Neuron (in vitro differentiated cells): Measurements from ENCODE around the gene RIT1.
"Not testable (repeated sequence)": the region's sequence is repeated elsewhere in the genome, so short reads cannot be mapped to it uniquely, and the experiment has no call there.

Experiments used
- H2AFZ ChIP-seq: one replicate; pipeline ENCODE4 v1.6.1; 2013; ENCODE audit warnings: low read depth, mild to moderate bottlenecking, inconsistent platforms, low read length, moderate library complexity
- H3K27me3 ChIP-seq: one replicate; pipeline ENCODE4 v1.6.1; 2013; ENCODE audit warnings: low read length; ENCODE audit not compliant: insufficient read depth
- H3K36me3 ChIP-seq: one replicate; pipeline ENCODE4 v1.6.1; 2013; ENCODE audit warnings: low read length; ENCODE audit not compliant: insufficient read depth
- H3K4me1 ChIP-seq: one replicate; pipeline ENCODE4 v1.6.1; 2013; ENCODE audit warnings: low read length; ENCODE audit not compliant: insufficient read depth
- H3K4me3 ChIP-seq: 2 replicates; pipeline ENCODE4 v1.5.1; 2013; ENCODE audit warnings: mild to moderate bottlenecking, low read length, moderate library complexity
- H3K9me3 ChIP-seq: one replicate; pipeline ENCODE4 v1.6.1; 2013; ENCODE audit warnings: low read length

Gene RIT1

DNA sequence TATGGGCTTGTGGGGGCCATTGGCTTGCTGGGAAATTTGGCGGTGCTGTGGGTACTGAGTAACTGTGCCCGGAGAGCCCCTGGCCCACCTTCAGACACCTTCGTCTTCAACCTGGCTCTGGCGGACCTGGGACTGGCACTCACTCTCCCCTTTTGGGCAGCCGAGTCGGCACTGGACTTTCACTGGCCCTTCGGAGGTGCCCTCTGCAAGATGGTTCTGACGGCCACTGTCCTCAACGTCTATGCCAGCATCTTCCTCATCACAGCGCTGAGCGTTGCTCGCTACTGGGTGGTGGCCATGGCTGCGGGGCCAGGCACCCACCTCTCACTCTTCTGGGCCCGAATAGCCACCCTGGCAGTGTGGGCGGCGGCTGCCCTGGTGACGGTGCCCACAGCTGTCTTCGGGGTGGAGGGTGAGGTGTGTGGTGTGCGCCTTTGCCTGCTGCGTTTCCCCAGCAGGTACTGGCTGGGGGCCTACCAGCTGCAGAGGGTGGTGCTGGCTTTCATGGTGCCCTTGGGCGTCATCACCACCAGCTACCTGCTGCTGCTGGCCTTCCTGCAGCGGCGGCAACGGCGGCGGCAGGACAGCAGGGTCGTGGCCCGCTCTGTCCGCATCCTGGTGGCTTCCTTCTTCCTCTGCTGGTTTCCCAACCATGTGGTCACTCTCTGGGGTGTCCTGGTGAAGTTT is 30.8 kb upstream of the RIT1 start:
- Histone ChIP-seq H3K4me1 (no peaks in the 10 kb centered on the region), H3K36me3 (peaks cover 9% of the 10 kb centered on the region), H3K27me3 (no peaks in the 10 kb centered on the region), H3K9me3 (no peaks in the 10 kb centered on the region), H3K4me3 (no peak overlapping the region), H2AFZ (no peak overlapping the region)

DNA sequence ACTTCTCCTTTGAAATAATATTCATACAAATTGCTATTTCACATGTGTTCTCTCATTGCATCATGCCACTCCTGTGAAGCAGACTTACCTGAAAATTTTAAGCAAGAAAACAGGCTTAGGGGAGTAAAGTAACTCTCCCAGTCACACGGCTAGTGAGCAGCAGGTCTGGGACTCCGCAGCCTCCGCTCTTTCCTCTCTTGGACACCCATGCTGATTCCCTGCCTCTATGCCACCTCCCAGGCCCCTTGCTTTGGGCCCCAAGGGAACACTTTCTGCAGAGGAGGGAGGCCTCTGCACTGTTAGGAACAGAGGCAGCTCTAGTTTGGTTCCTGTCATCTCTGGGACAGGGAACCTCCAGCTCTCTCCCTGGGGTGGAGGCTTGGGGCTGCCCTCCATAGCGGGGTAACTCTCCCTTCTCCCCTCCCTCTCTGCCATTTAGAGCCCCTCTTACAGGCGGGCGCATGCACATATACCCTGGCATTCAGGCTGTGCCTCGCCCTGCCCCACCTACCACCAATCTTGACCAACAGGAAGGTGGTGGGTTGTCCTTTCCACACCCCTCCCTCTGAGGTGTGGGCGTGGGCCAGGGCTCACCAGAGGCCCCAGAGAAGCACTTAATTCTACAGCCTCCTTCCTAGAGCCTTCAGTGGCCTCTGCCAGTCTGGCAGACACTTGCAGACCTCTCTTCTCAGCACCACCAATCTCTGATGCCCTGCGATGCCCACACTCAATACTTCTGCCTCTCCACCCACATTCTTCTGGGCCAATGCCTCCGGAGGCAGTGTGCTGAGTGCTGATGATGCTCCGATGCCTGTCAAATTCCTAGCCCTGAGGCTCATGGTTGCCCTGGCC is 30.1 kb upstream of the RIT1 start, which contains the start of gene RXFP4:
Gene RXFP4, plus strand, starts transcription at position 646 of the 852 bp plus-strand sequence. Its CDS starts 72 bp downstream, at position 718.
- Histone ChIP-seq H3K9me3 (no peaks in the 10 kb centered on the region), H3K4me1 (no peaks in the 10 kb centered on the region), H3K36me3 (peaks cover 2% of the 10 kb centered on the region), H2AFZ (no peak within 1 kb of the TSS), H3K4me3 (no peak within 1 kb of the TSS), H3K27me3 (no peaks in the 10 kb centered on the region)

DNA sequence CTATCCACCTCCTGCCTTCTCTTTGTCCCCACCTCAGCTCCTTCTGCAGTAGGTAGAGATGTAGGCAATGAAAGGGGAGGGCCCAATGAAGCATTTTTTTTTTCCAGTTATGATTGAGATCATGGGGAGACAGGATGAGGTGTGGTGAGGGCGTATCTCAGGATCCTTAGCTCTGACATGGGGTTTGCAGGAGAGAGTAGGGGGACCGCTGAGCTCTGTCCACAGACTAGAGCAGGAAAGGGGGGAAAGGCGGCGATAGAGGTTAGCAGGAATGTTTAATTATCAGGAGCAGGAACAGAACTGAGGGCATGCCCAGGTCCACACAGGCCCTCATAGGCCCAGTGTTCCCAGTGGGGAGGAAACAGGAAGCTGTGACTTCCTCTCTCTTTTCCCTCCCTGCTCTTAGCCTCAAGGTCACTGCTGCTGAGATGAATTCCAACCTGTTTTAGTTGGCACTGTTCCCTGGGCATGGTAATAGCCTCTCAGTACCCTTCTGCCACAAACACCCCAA is 29.4 kb upstream of the RIT1 start:
- H3K4me1 ChIP-seq: no peaks in the 10 kb centered on the region
- H2AFZ ChIP-seq: no peak overlapping the region
- H3K36me3 ChIP-seq: no peaks in the 10 kb centered on the region
- no peaks in the 10 kb centered on the region for H3K9me3 ChIP-seq
- no peaks in the 10 kb centered on the region for H3K27me3 ChIP-seq
- no peak overlapping the region for H3K4me3 ChIP-seq

DNA sequence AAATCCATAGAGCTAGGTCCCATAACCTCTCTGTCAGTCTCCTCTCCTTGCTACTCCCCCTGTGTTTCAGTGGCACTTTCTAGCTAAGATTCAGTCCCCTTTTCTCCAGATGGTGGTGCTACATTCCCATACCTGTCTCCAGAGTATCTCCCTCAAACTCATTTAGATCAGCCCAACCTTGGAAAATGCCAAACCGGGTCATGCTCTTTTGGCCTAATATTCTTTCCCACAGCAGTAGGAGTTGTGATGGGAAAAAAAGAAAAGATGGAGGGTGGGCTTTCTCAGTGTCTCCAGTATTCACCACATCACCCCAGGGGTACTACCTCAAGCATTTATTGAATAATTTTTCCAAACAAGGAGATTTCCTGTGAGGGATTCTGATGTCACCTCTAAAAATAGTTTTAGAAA is 27.1 kb upstream of the RIT1 start:
- H3K36me3 ChIP-seq: peaks cover 4% of the 10 kb centered on the region
- no peaks in the 10 kb centered on the region for H3K9me3 ChIP-seq
- H2AFZ ChIP-seq: no peak overlapping the region
- H3K4me3 ChIP-seq: no peak overlapping the region
- H3K4me1 ChIP-seq: peaks cover 8% of the 10 kb centered on the region
- no peaks in the 10 kb centered on the region for H3K27me3 ChIP-seq

DNA sequence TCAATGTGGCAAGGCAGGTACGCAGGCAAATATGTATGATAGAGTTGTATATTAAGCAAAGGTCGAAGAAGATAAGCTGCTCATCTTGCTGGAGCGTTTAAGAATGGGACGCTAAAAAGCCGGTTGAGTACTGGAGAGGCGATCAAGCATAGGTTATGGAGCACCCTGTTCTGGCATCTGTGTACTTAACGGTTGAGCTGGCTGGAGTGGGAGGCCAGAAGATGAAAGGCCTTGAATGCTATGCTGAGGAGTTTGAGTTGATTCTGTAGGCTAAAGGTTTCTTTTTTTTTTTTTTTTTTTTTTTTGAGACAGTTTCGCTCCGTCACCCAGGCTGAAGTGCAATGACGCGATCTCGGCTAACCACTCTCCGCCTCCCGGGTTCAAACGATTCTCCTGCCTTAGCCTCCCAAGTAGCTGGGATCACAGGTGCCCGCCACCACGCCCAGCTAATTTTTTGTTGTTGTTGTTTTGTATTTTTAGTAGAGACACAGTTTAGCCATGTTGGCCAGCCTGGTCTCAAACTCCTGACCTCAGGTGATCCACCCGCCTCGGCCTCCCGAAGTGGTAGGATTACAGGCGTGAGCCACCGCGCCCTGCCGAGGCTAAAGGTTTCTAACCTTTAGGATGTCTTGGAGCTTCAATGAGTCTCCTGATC is 23.9 kb upstream of the RIT1 start:
- H3K36me3 ChIP-seq: peaks cover 33% of the 10 kb centered on the region
- H3K4me3 ChIP-seq: peak overlapping the region; percentile 63
- no peaks in the 10 kb centered on the region for H3K27me3 ChIP-seq
- peaks cover 36% of the 10 kb centered on the region for H3K4me1 ChIP-seq
- H3K9me3 ChIP-seq: no peaks in the 10 kb centered on the region
- H2AFZ ChIP-seq: peak overlapping the region; percentile 70

DNA sequence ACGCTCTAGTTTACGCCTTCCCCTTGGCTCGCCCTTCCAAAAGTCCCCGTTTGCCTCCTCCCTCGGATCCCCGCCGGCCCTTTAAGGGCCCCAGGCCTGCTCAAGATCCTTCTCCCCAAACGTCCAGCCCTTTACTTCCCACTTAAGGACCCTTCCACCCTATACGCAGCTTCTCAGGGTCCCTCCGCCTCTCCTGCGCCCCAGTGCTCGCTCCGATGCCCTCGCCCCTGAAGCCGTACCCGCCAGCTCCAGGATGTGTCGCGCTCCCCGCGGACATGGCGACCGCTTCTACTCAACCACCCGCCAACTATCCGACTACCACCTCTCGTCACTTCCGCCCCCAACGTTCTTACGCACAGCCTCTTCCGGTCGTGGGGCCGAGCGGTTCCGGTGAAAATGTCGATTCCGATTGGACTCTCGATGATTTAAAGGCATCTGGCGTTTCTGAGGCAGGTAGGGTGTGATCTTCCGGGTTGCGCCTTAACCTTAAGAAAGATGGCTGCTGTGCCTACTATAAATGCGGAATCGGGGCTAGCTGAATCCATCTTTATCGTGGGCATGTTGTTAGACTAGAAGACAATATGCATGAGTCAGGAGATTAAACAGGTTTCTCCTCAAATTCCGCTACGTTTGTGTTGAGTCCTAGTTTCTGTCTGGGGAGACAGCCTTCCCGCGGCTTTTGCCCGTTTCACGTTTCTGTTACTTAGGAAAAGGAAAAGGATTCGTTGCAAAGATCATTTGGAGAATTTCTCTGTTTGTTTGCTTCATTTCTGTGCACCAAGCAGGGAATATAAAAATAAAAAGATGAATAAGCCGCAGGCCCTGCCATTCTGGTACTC is 23.2 kb upstream of the RIT1 start, which contains the start of gene KHDC4:
Gene KHDC4, minus strand, starts transcription at position 317 of the 839 bp plus-strand sequence. Its CDS starts 40 bp downstream, at position 277.
- Histone ChIP-seq H2AFZ (peak within 1 kb of the TSS; percentile 70), H3K4me3 (peak within 1 kb of the TSS; percentile 63), H3K36me3 (peaks cover 40% of the 10 kb centered on the region), H3K27me3 (no peaks in the 10 kb centered on the region), H3K9me3 (no peaks in the 10 kb centered on the region), H3K4me1 (peaks cover 36% of the 10 kb centered on the region)

DNA sequence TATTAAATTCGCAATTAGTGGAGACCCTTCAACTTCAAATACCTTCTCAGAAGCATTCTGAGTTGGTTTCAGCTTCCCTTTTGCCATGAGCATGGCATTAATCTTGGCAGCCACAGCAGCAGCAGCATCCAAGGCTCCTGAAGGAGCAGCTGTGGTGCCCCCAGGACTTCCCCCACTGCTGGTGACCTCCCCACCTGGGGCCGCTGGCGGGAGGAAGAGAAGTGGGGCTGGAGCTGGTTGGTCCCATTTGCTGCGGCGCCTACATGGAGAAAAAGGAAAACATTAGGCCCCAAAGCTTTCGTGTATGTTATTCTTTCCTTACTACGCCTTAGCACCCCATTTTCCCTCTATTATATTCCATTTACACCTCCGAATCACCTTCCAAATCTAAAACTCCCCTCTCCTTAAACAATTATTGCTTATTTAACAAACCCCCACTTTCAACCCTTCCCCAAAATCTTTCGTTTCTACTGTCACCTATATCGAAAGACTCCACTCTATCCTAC is 22.5 kb upstream of the RIT1 start:
- Histone ChIP-seq H2AFZ (no peak overlapping the region), H3K27me3 (no peaks in the 10 kb centered on the region), H3K9me3 (no peaks in the 10 kb centered on the region), H3K4me3 (peak overlapping the region; percentile 63), H3K4me1 (peaks cover 36% of the 10 kb centered on the region), H3K36me3 (peaks cover 46% of the 10 kb centered on the region)

DNA sequence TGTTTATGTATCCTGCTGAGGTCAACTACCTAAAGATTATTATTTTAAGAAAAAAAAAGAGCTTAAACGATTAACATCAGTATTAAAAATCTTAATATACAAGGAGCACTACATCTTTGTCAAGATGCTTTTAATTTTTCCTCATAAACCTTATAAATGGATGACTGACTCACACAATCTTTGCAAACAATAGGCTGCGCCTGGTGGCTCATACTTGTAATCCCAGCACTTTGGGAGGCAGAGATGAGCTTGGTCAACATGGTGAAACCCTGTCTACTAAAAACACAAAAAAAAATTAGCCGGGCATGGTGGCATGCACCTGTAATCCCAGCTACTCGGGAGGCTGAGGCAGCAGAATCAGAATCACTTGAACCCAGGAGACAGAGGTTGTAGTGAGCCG is 21.3 kb upstream of the RIT1 start:
- peaks cover 36% of the 10 kb centered on the region for H3K4me1 ChIP-seq
- H3K4me3 ChIP-seq: peak overlapping the region; percentile 21
- H3K36me3 ChIP-seq: peaks cover 51% of the 10 kb centered on the region
- no peaks in the 10 kb centered on the region for H3K27me3 ChIP-seq
- no peaks in the 10 kb centered on the region for H3K9me3 ChIP-seq
- no peak overlapping the region for H2AFZ ChIP-seq

DNA sequence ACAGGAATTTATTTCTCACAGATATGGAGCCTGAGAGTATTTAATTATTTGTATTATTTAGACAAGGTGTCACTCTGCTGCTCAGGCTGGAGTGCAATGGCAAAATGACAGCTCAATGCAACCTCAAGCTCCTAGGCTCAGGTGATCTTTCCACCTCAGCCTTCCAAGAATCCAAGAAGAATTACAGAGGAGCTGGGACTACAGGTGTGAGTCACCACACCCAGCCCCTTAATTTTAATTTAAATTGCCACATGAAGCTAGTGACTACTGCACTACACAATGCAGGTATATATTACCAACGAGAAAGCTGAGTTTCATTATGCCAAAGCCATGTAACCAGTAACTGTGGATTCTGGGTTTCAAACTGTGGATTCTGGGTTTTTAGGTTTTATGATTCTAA is 20.9 kb upstream of the RIT1 start:
- Histone ChIP-seq H3K4me1 (peaks cover 36% of the 10 kb centered on the region), H3K27me3 (no peaks in the 10 kb centered on the region), H2AFZ (no peak overlapping the region), H3K36me3 (peaks cover 55% of the 10 kb centered on the region), H3K9me3 (no peaks in the 10 kb centered on the region), H3K4me3 (no peak overlapping the region)

DNA sequence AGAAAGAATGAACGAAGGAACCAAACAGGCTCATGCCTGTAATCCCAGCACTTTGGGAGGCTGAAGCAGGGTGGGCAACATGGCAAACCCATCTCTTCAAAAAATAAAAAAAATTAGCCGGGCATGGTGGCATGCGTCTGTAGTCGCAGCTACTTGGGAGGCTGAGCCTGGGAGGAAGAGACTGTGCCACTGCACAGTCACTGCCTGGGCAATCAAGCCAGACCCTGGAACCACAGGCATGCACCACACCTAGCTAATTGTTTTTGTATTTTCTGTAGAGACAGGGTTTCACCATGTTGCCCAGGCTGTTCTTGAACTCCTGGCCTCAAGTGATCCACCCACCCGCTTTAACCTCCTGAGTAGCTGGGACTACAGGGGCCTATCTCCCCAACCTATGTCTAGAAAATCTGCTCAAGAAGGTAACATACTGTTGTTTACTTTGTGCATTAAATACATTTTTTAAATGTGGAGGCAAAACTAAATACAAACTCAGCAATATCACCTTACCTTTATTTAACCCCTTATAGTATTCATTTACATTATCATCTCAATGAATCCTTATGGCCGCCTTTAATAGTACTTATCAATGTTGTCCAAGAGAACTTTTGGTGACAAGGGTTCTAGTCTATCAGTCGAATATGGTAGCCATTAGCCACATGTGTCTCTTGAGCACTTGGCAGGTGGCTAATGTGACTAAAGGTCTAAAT is 20.3 kb upstream of the RIT1 start:
- H3K4me3 ChIP-seq: no peak overlapping the region
- H3K9me3 ChIP-seq: no peaks in the 10 kb centered on the region
- peaks cover 61% of the 10 kb centered on the region for H3K36me3 ChIP-seq
- H2AFZ ChIP-seq: no peak overlapping the region
- peaks cover 36% of the 10 kb centered on the region for H3K4me1 ChIP-seq
- no peaks in the 10 kb centered on the region for H3K27me3 ChIP-seq

DNA sequence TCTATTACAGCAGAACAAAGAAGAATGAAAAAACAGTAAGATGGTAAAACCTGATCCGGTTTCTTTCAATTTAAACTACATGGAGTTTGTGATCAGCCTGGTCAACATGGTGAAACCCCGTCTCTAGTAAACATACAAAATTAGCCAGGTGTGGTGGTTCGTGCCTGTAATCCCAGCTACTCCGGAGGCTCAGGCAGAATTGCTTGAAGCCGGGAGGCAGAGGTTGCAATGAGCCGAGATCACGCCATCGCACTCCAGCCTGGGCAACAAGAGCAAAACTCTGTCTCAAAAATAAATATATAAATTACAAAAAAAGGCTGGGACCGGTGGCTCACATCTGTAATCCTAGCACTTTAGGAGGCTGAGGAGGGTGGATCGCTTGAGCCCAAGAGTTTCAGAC is 19.6 kb upstream of the RIT1 start:
- H3K27me3 ChIP-seq, H2AFZ ChIP-seq, H3K4me3 ChIP-seq, H3K9me3 ChIP-seq: not testable (repeated sequence)
- Histone ChIP-seq H3K4me1 (peaks cover 36% of the 10 kb centered on the region), H3K36me3 (peaks cover 68% of the 10 kb centered on the region)

DNA sequence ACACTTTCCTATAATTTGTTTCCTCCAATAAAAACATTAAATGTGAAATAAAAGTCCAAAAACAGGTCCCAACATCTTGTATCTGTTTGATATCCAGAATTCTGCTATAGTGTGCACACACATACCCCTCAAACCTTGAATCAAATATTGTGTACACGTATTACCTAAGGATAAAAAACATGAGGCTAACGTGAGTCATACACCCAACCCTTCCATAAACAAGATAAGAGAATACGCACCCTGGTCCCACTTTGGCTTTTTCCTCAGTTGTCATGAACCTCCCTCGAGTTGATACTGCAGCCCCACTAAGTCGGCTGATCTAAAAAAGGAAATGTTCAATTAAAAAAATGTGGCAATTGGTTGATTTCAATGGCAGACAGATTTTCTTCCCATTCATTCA is 17.9 kb upstream of the RIT1 start:
- Histone ChIP-seq H3K4me3 (no peak overlapping the region), H3K27me3 (no peaks in the 10 kb centered on the region), H3K4me1 (peaks cover 32% of the 10 kb centered on the region), H3K36me3 (peaks cover 81% of the 10 kb centered on the region), H3K9me3 (no peaks in the 10 kb centered on the region), H2AFZ (no peak overlapping the region)
